GM06990 (cell line): ENCODE data around the gene ZNF618.

Experiments
- DNase-seq: peaks from one replicate; pipeline ENCODE4 v3.0.0-alpha.2; 2011; ENCODE audit not compliant: insufficient read length; ENCODE audit errors: extremely low read depth
- H3K27me3 ChIP-seq: replicated peaks from 2 replicates; pipeline ENCODE4 v1.6.0; 2011; ENCODE audit warnings: low read length; ENCODE audit not compliant: control insufficient read depth, insufficient read depth
- H3K36me3 ChIP-seq: 2 replicates; pipeline ENCODE4 v1.5.1; 2011; ENCODE audit warnings: low read length; ENCODE audit not compliant: control insufficient read depth, insufficient read depth
- H3K4me3 ChIP-seq: replicated peaks from 2 replicates; pipeline ENCODE4 v1.5.1; 2011; ENCODE audit warnings: low read depth, mild to moderate bottlenecking, control low read depth, low read length
- CTCF ChIP-seq: IDR thresholded peaks from 2 replicates; pipeline ENCODE4 v1.5.1; 2011; ENCODE audit warnings: low read length, control low read depth, mild to moderate bottlenecking, inconsistent platforms; ENCODE audit not compliant: insufficient read depth, poor library complexity, severe bottlenecking

ZNF618 gene

GRCh38 chr9:114057161-114057885, 181.2 kb downstream of the ZNF618 start:
- TF ChIP-seq CTCF = no peak

DNA sequence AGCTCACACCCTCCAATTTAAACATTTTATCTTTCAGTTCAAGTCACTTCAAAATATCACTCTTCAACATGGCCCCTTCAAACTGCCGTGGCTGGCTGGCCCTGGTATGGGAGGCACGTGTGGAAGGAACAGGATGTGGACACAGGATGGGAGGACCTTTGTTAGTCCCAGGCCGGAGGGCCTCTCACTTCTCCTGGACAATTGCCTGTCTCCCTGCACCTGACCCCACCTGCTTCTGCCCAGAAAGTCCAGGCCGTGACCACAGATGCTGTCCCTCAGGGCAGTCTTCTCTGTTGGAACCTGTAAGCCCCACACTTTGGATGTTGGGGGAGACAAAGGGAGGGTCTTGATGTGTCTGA, 182.6 kb downstream of the ZNF618 start:
- no peak for TF ChIP-seq CTCF
- Histone ChIP-seq H3K36me3 (no peaks in the 10 kb centered on the region), H3K4me3 (no peak overlapping the region), H3K27me3 (peaks cover 1% of the 10 kb centered on the region)
- DNase-seq = no peak

More at GRCh38 chr9:114057161-114057885, 181.2 kb downstream of the ZNF618 start:
- no peak for DNase-seq
- Histone ChIP-seq H3K27me3 (peaks cover 1% of the 10 kb centered on the region), H3K36me3 (no peaks in the 10 kb centered on the region), H3K4me3 (no peak overlapping the region)

- DNase-seq = no peak
- Histone ChIP-seq H3K36me3 (no peaks in the 10 kb centered on the region), H3K27me3 (peaks cover 1% of the 10 kb centered on the region), H3K4me3 (no peak overlapping the region)
- TF ChIP-seq CTCF = no peak
Observed at GRCh38 chr9:114059047-114059803, 183.1 kb downstream of the ZNF618 start.

DNA sequence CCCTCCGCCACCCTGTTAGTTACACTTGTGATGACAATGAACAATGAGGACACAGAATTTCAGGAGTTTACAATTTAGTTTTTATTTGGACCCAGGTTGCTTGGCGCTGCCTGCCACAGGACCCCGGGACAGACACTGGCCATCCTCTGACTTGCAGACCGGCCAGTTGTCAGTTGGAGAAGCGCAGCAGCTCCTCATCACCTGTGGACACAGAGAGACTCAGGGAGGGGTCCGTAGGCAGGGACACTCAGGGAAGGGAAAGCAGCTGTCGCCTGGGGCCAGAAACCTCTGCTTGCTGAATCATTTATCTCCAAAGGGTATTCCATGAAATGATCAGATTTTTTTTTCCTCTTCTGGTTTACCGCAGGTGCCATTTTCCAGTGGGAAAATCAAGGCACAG, 184.0 kb downstream of the ZNF618 start:
- Histone ChIP-seq H3K4me3 (no peak overlapping the region), H3K27me3 (peaks cover 1% of the 10 kb centered on the region), H3K36me3 (no peaks in the 10 kb centered on the region)
- DNase-seq = no peak
- no peak for TF ChIP-seq CTCF

DNA sequence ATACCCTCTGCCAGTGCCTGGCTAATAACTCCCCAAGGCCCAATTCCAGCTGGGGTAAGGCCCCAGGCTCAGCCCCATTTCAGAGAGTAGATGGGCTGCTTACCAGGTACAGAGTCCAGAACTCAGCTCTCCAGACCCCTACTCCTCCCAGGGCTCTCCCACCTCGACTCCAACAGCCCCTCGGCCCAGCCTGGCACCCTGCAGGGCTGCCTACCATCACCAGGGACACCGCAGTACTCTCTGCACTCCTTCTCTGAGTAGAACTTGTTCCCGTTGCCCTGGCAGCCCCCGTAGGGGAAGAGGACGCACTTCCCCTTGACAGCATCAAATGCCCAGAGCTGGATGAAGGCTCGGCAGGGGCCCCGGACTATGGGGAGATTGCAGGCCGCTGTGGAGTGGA, 184.6 kb downstream of the ZNF618 start:
- no peak for TF ChIP-seq CTCF
- no peak overlapping the region for H3K4me3 ChIP-seq
- H3K36me3 ChIP-seq = no peaks in the 10 kb centered on the region
- H3K27me3 ChIP-seq = peaks cover 1% of the 10 kb centered on the region
- DNase-seq = no peak
